SK-N-MC (cell line): Measurements from ENCODE around the gene HERPUD2.

Experiments
- EZH2 ChIP-seq: fragments of 200-600 bp; sonication (generic); IDR thresholded peaks from one replicate; pipeline ENCODE4 v1.6.1; 2017; ENCODE audit warnings: antibody characterized with exemption
- POLR2AphosphoS5 ChIP-seq: IDR thresholded peaks from 2 replicates; pipeline ENCODE4 v1.6.1; 2012; ENCODE audit warnings: mild to moderate bottlenecking, low read depth, low read length, borderline replicate concordance

- TF ChIP-seq POLR2AphosphoS5: no peak
- no peak for TF ChIP-seq EZH2
These were observed 21.3 kb upstream of the HERPUD2 start for GRCh38 chr7:35716038-35716803.
